Activated T-helper 17 cell treated with anti-CD3 and anti-CD28 coated beads, Interleukin-2, amount 50 U/mL, for 72 hours (primary cell): ENCODE data around the gene ANTXR2. TPM values are rescaled to one million over a fixed set of nuclear protein-coding genes. Genes with fewer than 3 reads are reported as not detected.

ENCODE experiments used
- ATAC-seq: fragments of 150-1000 bp; cut with Tn5 transposase; replicated peaks from 2 replicates; pipeline ENCODE4 v1.10.0; 2021; ENCODE audit warnings: mild to moderate bottlenecking, moderate library complexity
- H3K27ac Mint-ChIP-seq: one replicate; pipeline ENCODE4 v1.8.0; 2022; ENCODE audit warnings: mixed read lengths
- H3K27me3 Mint-ChIP-seq: one replicate; pipeline ENCODE4 v1.8.0; 2022; ENCODE audit warnings: mixed read lengths
- H3K36me3 Mint-ChIP-seq: one replicate; pipeline ENCODE4 v1.8.0; 2022; ENCODE audit warnings: low read depth, mild to moderate bottlenecking, mixed read lengths
- H3K4me1 Mint-ChIP-seq: one replicate; pipeline ENCODE4 v1.8.0; 2022; ENCODE audit warnings: mixed read lengths
- H3K4me3 Mint-ChIP-seq: one replicate; pipeline ENCODE4 v1.8.0; 2022; ENCODE audit warnings: mild to moderate bottlenecking, mixed read lengths
- H3K9me3 Mint-ChIP-seq: one replicate; pipeline ENCODE4 v1.8.0; 2022; ENCODE audit warnings: mixed read lengths
- total RNA-seq, 2 donors: library from RNA; stranded (reverse); gene quantifications; one replicate each; pipeline ENCODE4 v1.2.3, GENCODE V29; 2022

Gene ANTXR2
- total RNA-seq, 2 donors from 2014 or later, result 27.4 to 52.5 TPM

DNA sequence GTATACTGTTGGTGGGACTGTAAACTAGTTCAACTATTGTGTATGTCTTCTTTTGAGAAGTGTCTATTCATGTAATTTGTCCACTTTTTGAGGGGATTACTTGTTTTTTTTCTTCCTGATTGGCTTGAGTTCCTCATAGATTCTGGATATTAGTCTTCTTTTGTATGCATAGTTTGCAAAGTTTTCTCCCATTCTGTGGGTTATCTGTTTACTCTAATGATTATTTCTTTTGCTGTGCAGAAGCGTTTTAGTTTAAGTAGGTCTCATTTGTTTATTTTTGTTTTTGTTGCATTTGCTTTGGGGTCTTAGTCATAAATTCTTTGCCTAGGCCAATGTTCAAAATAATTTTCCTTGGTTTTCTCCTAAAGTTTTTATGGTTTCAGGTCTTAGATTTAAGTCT, 26.6 kb upstream of the ANTXR2 start:
- no peak overlapping the region for H3K27ac Mint-ChIP-seq

GRCh38 chr4:80098635-80099034, 25.6 kb upstream of the ANTXR2 start:
- no peaks in the 10 kb centered on the region for H3K9me3 Mint-ChIP-seq
- no peak overlapping the region for H3K4me3 Mint-ChIP-seq
- peaks cover 9% of the 10 kb centered on the region for H3K4me1 Mint-ChIP-seq
- no peak overlapping the region for H3K27ac Mint-ChIP-seq
- H3K36me3 Mint-ChIP-seq, result no peaks in the 10 kb centered on the region
- no peaks in the 10 kb centered on the region for H3K27me3 Mint-ChIP-seq
- no peak for ATAC-seq

More for the DNA sequence above, 26.6 kb upstream of the ANTXR2 start:
- H3K36me3 Mint-ChIP-seq, result no peaks in the 10 kb centered on the region
- no peak for ATAC-seq
- H3K27me3 Mint-ChIP-seq, result no peaks in the 10 kb centered on the region
- H3K4me1 Mint-ChIP-seq, result peaks cover 9% of the 10 kb centered on the region
- H3K9me3 Mint-ChIP-seq, result no peaks in the 10 kb centered on the region
- no peak overlapping the region for H3K4me3 Mint-ChIP-seq

DNA sequence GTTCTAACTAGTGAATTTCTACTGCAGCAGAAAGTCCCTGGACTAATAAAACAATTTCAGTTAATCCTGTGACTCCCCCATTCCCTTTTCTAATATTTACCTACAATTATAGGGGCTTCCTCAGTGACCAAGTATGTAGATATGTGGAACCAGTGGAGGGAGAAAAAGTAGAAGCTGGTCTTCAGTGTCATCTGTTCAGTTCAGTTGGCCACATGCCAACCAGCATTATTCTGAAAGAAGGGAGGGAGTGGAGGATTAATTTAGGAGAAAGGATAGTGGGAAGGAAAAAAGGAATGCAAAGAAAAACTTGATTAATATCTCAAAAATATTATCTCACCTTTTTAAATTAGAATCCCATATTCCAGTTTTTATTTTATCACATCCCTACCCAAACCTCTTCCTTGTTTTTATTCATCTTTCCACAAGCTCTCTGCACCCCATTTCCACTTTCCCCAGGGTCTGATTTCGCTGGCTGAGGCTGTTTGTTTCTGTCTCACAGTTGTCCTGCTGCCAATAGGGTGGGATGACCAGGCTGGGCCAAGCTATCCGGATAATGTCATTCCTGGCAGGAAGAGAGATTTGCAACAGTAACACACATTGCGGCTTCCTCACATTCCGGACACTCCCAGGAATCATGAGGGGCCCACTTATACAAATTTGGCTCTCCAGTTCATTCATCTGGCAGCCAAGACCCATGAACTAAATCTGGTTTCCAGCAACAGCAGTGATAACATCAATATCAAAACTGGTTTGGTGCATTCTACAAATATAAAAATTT, 24.6 kb upstream of the ANTXR2 start:
- ATAC-seq, result no peak
- H3K27ac Mint-ChIP-seq, result no peak overlapping the region
- H3K27me3 Mint-ChIP-seq, result no peaks in the 10 kb centered on the region
- H3K4me3 Mint-ChIP-seq, result no peak overlapping the region
- no peaks in the 10 kb centered on the region for H3K9me3 Mint-ChIP-seq
- no peaks in the 10 kb centered on the region for H3K36me3 Mint-ChIP-seq
- peaks cover 12% of the 10 kb centered on the region for H3K4me1 Mint-ChIP-seq

- Mint-ChIP-seq H3K9me3 (no peaks in the 10 kb centered on the region), H3K27me3 (no peaks in the 10 kb centered on the region), H3K27ac (no peak overlapping the region), H3K36me3 (no peaks in the 10 kb centered on the region), H3K4me1 (peaks cover 14% of the 10 kb centered on the region), H3K4me3 (no peak overlapping the region)
- no peak for ATAC-seq
Observed at GRCh38 chr4:80096175-80096850, 23.3 kb upstream of the ANTXR2 start.

DNA sequence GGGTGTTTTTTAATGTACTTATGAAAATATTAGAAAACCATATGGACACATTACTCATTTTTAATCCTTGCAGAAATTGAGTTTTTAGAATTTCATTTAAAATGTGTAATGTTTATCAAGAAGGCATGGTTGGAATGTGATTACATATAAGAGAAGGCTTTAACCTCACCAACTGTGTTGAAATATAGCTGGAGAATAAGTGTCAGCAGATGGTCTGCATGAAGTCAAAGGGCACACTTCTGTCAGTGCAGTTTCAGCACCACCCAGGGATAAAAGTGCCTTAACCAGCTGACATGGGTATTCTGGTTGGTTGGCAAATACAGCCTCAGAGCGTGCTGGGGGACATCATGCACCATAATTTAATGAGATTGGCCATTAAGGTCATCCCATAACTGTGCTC, 21.2 kb upstream of the ANTXR2 start:
- H3K4me1 Mint-ChIP-seq, result peaks cover 12% of the 10 kb centered on the region
- no peaks in the 10 kb centered on the region for H3K27me3 Mint-ChIP-seq
- H3K4me3 Mint-ChIP-seq, result no peak overlapping the region
- no peak overlapping the region for H3K27ac Mint-ChIP-seq
- ATAC-seq, result no peak
- H3K36me3 Mint-ChIP-seq, result no peaks in the 10 kb centered on the region
- no peaks in the 10 kb centered on the region for H3K9me3 Mint-ChIP-seq

GRCh38 chr4:80093563-80093962, 20.5 kb upstream of the ANTXR2 start:
- no peak overlapping the region for H3K4me3 Mint-ChIP-seq
- no peaks in the 10 kb centered on the region for H3K36me3 Mint-ChIP-seq
- peaks cover 12% of the 10 kb centered on the region for H3K4me1 Mint-ChIP-seq
- no peak overlapping the region for H3K27ac Mint-ChIP-seq
- no peaks in the 10 kb centered on the region for H3K9me3 Mint-ChIP-seq
- no peaks in the 10 kb centered on the region for H3K27me3 Mint-ChIP-seq
- no peak for ATAC-seq

- Mint-ChIP-seq H3K27me3 (peaks cover 1% of the 10 kb centered on the region), H3K4me3 (no peak overlapping the region), H3K27ac (no peak overlapping the region), H3K9me3 (no peaks in the 10 kb centered on the region), H3K4me1 (peaks cover 12% of the 10 kb centered on the region), H3K36me3 (no peaks in the 10 kb centered on the region)
- ATAC-seq, result no peak
Observed at GRCh38 chr4:80092847-80093246, 19.8 kb upstream of the ANTXR2 start.

DNA sequence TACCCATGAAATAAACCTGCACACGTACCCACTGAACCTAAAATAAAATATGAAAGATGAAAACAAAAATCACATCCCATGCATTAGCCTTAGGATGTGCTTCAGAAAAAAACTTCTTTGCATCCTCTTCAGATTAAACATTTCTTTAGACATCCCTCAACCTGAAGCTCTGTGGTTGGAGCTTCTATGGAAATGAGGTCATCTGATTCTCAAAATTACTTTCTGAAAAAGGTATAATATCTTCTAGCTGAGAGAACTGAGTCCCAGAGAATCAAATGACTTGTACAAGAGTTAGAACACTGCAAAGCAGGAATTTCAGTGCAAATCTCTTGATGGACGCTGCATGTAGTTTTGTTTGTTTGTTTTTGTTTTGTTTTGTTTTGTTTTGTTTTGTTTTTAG, 19.1 kb upstream of the ANTXR2 start:
- no peak overlapping the region for H3K4me3 Mint-ChIP-seq
- H3K4me1 Mint-ChIP-seq, result peaks cover 12% of the 10 kb centered on the region
- no peaks in the 10 kb centered on the region for H3K36me3 Mint-ChIP-seq
- ATAC-seq, result peak; percentile 70
- no peak overlapping the region for H3K27ac Mint-ChIP-seq
- peaks cover 4% of the 10 kb centered on the region for H3K27me3 Mint-ChIP-seq
- H3K9me3 Mint-ChIP-seq, result no peaks in the 10 kb centered on the region

DNA sequence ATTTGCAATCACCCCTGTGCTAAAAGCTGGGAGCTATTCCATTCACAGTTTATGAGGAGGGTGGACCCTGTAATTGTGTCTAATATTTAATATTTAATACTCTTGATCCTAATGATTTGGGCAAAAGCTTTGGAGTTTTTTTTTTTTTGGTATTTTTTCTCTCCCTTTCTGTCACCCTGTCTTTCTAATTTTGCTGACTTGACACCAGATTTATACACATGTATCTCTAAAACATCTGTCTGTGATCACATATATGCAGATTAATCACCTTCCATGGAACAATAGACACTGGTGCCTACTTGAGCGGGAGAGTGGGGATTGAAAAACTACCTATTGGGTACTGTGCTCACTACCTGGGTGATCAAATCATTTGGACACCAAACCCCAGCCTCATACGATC, 18.7 kb upstream of the ANTXR2 start:
- ATAC-seq, result peak; percentile 16
- Mint-ChIP-seq H3K36me3 (no peaks in the 10 kb centered on the region), H3K9me3 (no peaks in the 10 kb centered on the region), H3K4me1 (peaks cover 12% of the 10 kb centered on the region), H3K27ac (no peak overlapping the region), H3K4me3 (no peak overlapping the region), H3K27me3 (peaks cover 4% of the 10 kb centered on the region)

GRCh38 chr4:80091184-80091583, 18.2 kb upstream of the ANTXR2 start:
- Mint-ChIP-seq H3K27me3 (peaks cover 4% of the 10 kb centered on the region), H3K27ac (no peak overlapping the region), H3K9me3 (no peaks in the 10 kb centered on the region), H3K4me3 (no peak overlapping the region), H3K4me1 (peaks cover 12% of the 10 kb centered on the region), H3K36me3 (no peaks in the 10 kb centered on the region)
- no peak for ATAC-seq

DNA sequence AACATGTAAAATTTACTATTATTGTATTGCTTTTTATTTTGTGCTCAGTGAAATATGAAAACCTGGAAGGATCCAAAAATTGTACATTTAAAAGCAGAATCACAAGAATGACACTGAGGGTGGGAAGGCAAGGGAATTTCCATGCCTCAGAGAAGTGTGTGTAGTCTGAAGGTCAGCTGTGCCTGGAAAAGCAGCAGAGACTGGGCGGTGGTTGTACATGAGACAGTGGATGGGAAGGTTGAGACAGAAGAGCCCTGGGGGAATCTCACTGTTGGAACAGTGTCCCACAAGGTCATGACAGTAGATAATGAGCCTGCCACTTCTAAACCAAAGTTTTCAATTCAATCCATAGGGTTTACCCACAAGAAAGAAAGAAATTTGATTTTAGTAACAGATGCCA, 17.1 kb upstream of the ANTXR2 start:
- H3K4me3 Mint-ChIP-seq, result no peak overlapping the region
- H3K4me1 Mint-ChIP-seq, result peaks cover 12% of the 10 kb centered on the region
- H3K27ac Mint-ChIP-seq, result no peak overlapping the region
- peaks cover 4% of the 10 kb centered on the region for H3K27me3 Mint-ChIP-seq
- H3K9me3 Mint-ChIP-seq, result no peaks in the 10 kb centered on the region
- no peak for ATAC-seq
- no peaks in the 10 kb centered on the region for H3K36me3 Mint-ChIP-seq

DNA sequence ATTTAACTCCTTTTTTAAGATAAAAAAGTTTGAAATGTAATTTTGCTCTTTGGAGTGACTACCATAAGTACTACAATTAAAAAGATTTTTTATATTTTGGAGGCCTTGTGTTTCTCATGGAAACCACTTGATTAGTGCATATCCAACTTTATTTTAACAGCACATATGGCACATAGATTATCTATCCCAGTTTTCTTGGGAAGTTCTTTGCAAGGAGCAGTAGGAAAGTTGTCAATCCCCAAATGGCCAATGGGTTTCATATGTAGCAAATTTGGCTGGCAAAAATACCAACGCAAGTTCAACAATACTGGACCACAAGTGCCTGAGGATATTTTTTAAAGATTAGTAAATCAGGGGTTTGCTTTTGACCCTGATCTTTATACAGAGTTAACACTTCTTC, 15.4 kb upstream of the ANTXR2 start:
- Mint-ChIP-seq H3K27ac (no peak overlapping the region), H3K4me3 (no peak overlapping the region), H3K9me3 (no peaks in the 10 kb centered on the region), H3K36me3 (no peaks in the 10 kb centered on the region), H3K27me3 (peaks cover 4% of the 10 kb centered on the region), H3K4me1 (peaks cover 12% of the 10 kb centered on the region)
- ATAC-seq, result no peak

DNA sequence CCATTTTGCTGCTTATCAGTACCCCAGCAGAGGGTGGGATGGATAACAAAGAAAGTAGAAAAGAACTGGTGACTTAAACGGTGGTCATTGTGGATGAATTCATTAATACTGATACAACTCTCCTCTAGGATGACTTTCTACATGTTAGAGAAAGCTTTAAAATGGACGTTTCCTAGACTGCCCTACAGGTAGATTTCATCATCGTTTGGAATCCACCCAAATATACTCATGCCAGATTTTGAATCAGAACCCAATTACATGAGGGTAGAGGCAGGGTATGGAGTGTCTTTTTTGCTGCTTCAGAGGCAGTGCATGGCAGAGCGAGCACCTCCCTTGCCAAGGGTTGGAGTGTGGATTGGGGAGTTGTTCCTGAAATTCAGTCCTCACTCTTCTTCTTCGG, 13.3 kb upstream of the ANTXR2 start:
- no peak for ATAC-seq
- Mint-ChIP-seq H3K36me3 (no peaks in the 10 kb centered on the region), H3K4me1 (no peaks in the 10 kb centered on the region), H3K9me3 (no peaks in the 10 kb centered on the region), H3K4me3 (no peak overlapping the region), H3K27ac (no peak overlapping the region), H3K27me3 (peaks cover 4% of the 10 kb centered on the region)

GRCh38 chr4:80085081-80085480, 12.1 kb upstream of the ANTXR2 start:
- H3K27me3 Mint-ChIP-seq, result peaks cover 4% of the 10 kb centered on the region
- no peak for ATAC-seq
- H3K4me3 Mint-ChIP-seq, result no peak overlapping the region
- no peaks in the 10 kb centered on the region for H3K4me1 Mint-ChIP-seq
- no peaks in the 10 kb centered on the region for H3K36me3 Mint-ChIP-seq
- H3K27ac Mint-ChIP-seq, result no peak overlapping the region
- no peaks in the 10 kb centered on the region for H3K9me3 Mint-ChIP-seq

GRCh38 chr4:80082693-80083092, 9.7 kb upstream of the ANTXR2 start:
- no peak for ATAC-seq

More at GRCh38 chr4:80082693-80083092, 9.7 kb upstream of the ANTXR2 start:
- H3K36me3 Mint-ChIP-seq, result no peaks in the 10 kb centered on the region
- H3K9me3 Mint-ChIP-seq, result no peaks in the 10 kb centered on the region
- H3K27me3 Mint-ChIP-seq, result peaks cover under 1% of the 10 kb centered on the region
- H3K27ac Mint-ChIP-seq, result no peak overlapping the region
- no peak overlapping the region for H3K4me3 Mint-ChIP-seq
- H3K4me1 Mint-ChIP-seq, result peaks cover 18% of the 10 kb centered on the region
